ENCODE measurements around the gene RPN1.
"Not testable (repeated sequence)": the region's sequence is repeated elsewhere in the genome, so short reads cannot be mapped to it uniquely, and the experiment has no call there.

The RPN1 gene

GRCh38 chr3:128650096-128651050 is at the start of gene RPN1:
RPN1 (minus strand) TSS chr3:128650818; CDS start chr3:128650800, 18 bp downstream.
- DNase-seq (ENCODE audit: low spot score): peak; percentile 93

- DNase-seq (ENCODE audit: low spot score): peak; percentile 70
Measured at GRCh38 chr3:128698211-128699047, 47.8 kb upstream of the RPN1 start.

DNA sequence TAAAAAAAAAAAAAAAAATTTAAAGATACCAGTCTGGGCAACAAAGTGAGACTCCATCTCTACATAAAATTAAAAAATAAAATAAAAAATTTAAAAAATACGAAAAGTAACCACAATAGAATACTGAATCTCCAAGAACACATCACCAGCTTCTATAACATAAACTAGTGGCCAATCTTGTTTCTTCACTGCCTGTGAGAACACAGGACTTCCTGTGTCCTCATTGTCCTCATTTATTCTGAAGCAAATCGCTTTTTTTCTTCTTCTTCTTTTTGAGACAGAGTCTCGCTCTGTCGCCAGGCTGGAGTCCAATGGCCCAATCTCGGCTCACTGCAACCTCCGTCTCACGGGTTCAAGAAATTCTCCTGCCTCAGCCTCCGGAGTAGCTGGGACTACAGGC is 46.7 kb upstream of the RPN1 start:
- no peak for DNase-seq (ENCODE audit: low spot score)

DNA sequence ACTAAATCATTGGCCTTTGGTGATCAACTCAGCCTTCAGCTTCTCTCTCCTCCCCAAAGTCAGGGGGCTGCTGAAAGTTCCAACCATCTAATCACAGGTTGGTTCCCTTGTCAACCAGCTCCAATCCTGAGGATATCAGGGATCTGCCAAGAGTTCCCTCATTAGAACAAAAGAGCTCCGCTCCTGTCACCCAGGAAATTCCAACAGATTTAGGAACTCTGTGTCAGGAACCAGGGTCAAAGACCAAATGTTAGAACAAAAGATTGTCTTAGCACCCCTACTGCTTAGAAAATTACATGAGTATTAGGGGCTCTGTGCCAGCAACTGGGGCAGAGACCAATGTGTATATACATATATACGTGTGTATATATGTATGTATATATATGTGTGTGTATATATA is 43.1 kb upstream of the RPN1 start:
- DNase-seq (ENCODE audit: low spot score): no peak

DNA sequence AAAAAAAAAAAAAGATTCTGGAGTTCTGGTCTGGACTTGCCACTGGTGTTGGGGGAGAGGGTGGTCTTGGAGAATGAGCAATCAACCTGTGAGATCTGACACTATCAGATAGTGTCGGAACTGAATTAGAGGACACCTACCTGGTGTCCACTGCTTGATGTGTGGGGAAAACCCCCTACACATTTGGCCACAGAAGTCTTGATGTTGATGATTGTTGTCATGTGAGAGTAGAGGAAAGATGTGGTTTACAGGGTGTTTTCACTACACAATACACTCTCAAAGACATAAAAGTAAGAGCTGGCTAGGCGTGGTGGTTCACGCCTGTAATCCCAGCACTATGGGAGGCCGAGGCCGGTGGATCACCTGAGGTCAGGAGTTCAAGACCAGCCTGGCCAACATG is 38.4 kb upstream of the RPN1 start:
- DNase-seq (ENCODE audit: low spot score): no peak

GRCh38 chr3:128686465-128686864 is 35.8 kb upstream of the RPN1 start:
- no peak for DNase-seq (ENCODE audit: low spot score)

- DNase-seq (ENCODE audit: low spot score): no peak
Measured at GRCh38 chr3:128684986-128685726, 34.5 kb upstream of the RPN1 start.

DNA sequence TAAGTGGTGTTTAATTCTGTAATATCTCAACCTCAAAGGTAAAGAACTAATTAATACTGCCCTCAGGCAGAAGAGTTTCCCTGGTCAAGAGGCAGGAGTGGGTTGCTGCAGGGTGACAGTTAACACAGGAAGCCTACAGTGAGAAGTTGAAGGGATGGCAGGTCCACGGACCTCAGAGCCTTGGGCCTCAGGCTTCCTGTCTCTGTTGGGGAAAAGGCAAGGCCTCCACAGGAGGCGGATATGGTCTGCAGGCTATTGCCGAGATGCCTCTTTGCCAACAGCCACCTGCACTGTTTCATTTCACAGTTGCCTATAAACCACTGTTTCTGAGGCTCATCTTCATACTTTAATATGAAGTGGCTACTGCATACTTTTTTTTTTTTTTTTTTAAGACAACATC is 33.3 kb upstream of the RPN1 start:
- no peak for DNase-seq (ENCODE audit: low spot score)

DNA sequence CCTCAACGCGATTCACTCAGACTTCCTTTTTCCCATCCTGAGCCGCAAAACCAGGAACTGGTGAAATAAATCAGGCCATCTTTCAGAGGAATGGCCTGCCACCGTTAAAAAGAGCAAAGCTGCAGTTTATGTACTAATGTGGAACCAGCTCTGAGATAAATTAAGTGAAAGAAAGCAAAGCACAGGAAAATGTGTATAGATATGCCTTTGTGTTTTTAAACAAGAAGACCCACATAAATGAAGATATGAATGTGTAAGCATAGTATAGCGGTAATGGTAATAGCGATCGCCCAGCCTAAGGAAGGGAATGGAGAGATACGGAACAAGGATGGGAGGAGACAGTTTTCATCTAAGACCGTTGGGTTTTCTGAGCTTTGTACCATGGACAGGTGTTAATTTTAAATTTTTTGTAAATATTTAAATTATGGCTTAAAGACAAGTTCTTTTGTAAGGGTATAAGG is 30.8 kb upstream of the RPN1 start:
- no peak for DNase-seq (ENCODE audit: low spot score)

DNA sequence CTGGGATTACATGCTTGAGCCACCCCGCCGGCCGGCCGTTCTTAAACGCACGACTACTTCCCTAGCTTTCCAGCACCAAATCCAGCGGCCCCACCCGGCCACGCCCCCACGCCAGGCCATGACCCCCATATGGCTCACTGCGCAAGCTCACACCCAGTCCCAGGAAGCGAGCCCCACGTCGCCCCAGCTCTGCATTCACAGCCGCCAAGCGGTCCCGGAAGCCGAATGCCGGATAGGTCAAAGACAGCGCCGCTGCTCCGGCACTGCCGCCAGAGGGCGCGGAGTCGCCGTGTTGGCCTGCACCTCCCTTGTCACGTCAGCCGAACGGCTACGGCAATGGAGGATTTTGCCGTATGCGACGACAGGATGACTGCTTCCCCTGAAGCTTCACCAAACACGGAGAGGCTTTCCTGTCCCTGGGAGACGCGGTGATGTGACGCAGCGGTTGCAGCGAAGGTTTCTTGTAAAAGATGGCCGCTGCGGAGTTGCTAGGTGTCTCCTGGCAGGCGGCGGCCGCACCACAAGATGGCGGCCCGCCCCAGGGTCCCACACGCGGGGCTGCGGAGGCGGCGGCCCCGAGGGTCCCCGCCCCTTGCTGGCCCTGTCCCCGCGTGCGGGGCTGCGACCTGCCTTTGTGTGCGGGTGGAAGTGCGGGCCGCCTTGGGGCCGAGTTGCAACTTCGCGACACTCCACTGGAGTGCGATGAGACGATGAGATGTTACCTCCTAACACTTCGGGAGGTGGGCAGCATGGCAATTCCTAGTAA is 30.2 kb upstream of the RPN1 start:
- DNase-seq (ENCODE audit: low spot score): peak; percentile 98

DNA sequence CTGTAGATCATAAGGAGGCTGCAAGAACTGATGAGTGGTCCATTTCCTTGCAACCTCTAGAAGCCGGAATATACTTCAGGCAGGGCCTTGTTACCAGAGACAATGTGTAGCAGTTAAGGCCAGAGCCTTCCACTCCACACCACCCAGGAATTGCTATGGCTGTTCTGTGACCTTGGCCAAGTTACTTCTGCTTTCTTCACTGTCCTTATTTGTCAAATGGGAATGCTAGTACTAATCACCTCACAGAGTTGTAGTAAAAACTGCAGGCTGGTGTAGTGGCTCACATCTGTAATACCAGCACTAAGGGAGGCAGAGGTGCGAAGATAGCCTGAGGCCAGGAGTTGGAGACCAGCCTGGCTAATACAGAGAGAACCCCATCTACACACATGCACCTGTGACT is 28.7 kb upstream of the RPN1 start:
- no peak for DNase-seq (ENCODE audit: low spot score)

GRCh38 chr3:128675802-128676201 is 25.2 kb upstream of the RPN1 start:
- not testable (repeated sequence) for DNase-seq (ENCODE audit: low spot score)

DNA sequence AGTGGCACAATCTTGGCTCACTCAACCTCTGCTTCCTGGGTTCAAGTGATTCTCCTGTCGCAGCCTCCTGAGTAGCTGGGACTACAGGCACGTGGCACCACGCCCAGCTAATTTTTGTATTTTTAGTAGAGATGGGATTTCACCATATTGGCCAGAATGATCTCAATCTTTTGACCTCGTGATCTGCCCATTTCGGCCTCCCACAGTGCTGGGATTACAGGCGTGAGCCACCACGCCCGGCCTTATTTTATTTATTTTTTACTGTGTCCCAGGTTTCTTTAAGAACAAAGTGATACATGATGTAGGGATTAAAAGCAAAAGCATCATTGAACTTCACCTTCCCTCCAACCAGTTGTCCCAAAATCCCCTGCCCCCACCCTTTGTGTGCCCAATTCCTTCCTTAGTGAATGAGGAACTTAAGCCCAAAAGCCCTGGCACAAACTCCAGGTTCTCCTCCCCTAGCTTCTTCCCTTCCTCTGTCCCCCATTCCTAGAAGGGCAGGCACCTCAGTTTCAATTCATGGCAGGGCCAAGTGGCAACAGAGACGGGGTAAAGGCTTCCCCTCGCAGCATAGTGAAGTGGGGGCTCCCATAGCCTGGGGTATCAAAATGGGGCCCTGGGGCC is 23.7 kb upstream of the RPN1 start:
- no peak for DNase-seq (ENCODE audit: low spot score)

GRCh38 chr3:128667641-128668040 is 17.0 kb upstream of the RPN1 start:
- no peak for DNase-seq (ENCODE audit: low spot score)

DNA sequence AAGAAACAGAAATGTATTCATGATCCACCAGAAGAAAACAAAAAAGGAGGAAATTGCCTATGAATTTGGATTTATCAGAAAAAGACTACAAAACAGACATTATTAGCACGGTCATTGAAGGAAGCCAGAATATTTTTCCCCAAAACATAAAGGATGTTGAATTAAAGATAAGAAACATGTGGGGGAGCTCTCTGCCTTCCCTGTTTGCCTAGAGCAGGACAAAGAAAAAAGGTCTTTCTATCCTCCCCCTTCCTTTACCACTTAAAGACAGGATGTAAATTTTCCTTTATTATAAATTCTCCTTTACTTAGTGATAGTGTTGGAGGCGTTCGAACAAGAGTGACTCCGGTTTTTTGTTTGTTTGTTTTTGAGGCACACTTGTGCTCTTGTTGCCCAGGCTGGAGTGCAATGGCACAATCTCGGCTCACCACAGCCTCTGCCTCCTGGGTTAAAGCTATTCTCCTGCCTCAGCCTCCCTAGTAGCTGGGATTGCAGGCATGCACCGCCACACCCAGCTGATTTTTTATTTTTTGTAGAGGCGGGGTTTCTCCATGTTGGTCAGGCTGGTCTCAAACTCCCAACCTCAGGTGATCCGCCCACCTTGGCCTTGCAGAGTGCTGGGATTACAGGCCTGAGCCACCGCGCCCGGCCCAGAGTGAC is 14.9 kb upstream of the RPN1 start:
- DNase-seq (ENCODE audit: low spot score): no peak

- no peak for DNase-seq (ENCODE audit: low spot score)
Measured at GRCh38 chr3:128663151-128663550, 12.5 kb upstream of the RPN1 start.

DNA sequence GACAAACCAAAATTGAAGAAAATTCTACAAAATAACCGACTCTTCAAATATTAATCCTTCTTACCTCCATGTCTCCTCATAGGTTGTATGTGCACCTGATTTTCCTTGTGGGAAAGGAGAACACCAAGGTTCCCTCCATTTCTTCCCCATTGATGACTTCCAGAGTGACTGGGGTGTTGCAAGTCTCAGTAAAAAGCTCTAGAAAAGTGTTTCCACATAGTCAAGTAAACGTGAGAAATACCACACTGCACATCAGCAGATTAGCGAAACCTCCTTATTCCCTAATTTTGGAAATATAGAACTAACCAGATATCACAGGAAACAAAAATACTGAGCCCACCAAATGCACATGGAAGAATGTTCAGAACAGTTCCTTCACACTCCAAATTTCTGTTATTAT is 4.9 kb upstream of the RPN1 start:
- no peak for DNase-seq (ENCODE audit: low spot score)

- not testable (repeated sequence) for DNase-seq (ENCODE audit: low spot score)
Measured at GRCh38 chr3:128653993-128654805, 3.6 kb upstream of the RPN1 start.

GRCh38 chr3:128653383-128653992 is 2.9 kb upstream of the RPN1 start:
- not testable (repeated sequence) for DNase-seq (ENCODE audit: low spot score)
